T-helper 17 cell (primary cell): ENCODE data around the gene MS4A12. TPM values are rescaled to one million over a fixed set of nuclear protein-coding genes. Genes with fewer than 3 reads are reported as not detected.
"Not testable (repeated sequence)": the region's sequence is repeated elsewhere in the genome, so short reads cannot be mapped to it uniquely, and the experiment has no call there.

Experiments used
- ATAC-seq: fragments of 150-1000 bp; cut with Tn5 transposase; 2 replicates; pipeline ENCODE4 v1.10.0; 2021; ENCODE audit warnings: mild to moderate bottlenecking, moderate library complexity
- DNase-seq, 3 donors: peaks; one replicate each; pipeline versions ENCODE4 v3.0.0 to v3.0.0-alpha.2; 2020 to 2021
- H3K9me3 ChIP-seq: one replicate; pipeline ENCODE4 v1.7.0; 2013; ENCODE audit warnings: low read length, mild to moderate bottlenecking; ENCODE audit not compliant: control insufficient read depth, poor library complexity, severe bottlenecking
- H3K27ac Mint-ChIP-seq: one replicate; pipeline ENCODE4 v1.8.0; 2022; ENCODE audit warnings: mild to moderate bottlenecking, moderate library complexity, mixed read lengths
- H3K27me3 Mint-ChIP-seq: one replicate; pipeline ENCODE4 v1.8.0; 2022; ENCODE audit warnings: mixed read lengths
- H3K36me3 Mint-ChIP-seq: one replicate; pipeline ENCODE4 v1.8.0; 2022; ENCODE audit warnings: low read depth, mixed read lengths
- H3K4me1 Mint-ChIP-seq: one replicate; pipeline ENCODE4 v1.8.0; 2022; ENCODE audit warnings: mild to moderate bottlenecking, mixed read lengths
- H3K4me3 Mint-ChIP-seq: one replicate; pipeline ENCODE4 v1.8.0; 2022; ENCODE audit warnings: mild to moderate bottlenecking, moderate library complexity, mixed read lengths
- total RNA-seq, 4 donors: library from RNA in 2 of 4; stranded (reverse) in 2 of 4; gene quantifications; one replicate each; pipeline ENCODE4 v1.2.3 and lab custom pipeline; 2022 to 2026

The MS4A12 gene, protein sequence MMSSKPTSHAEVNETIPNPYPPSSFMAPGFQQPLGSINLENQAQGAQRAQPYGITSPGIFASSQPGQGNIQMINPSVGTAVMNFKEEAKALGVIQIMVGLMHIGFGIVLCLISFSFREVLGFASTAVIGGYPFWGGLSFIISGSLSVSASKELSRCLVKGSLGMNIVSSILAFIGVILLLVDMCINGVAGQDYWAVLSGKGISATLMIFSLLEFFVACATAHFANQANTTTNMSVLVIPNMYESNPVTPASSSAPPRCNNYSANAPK
- not detected for total RNA-seq
- total RNA-seq (lab: John Stamatoyannopoulos, UW), result 0 reads per million in 2 donors

GRCh38 chr11:60492488-60493009, at the start of gene MS4A12:
Gene MS4A12 (plus strand): TSS chr11:60492778. CDS start chr11:60497319, 4,541 bp downstream.
- Mint-ChIP-seq H3K27ac (no peak within 1 kb of the TSS), H3K27me3 (peaks cover 24% of the 10 kb centered on the region), H3K4me3 (no peak within 1 kb of the TSS), H3K36me3 (peaks cover 2% of the 10 kb centered on the region), H3K4me1 (no peaks in the 10 kb centered on the region)
- DNase-seq, result no peak
- no peaks in the 10 kb centered on the region for H3K9me3 ChIP-seq
- ATAC-seq, result no peak

DNA sequence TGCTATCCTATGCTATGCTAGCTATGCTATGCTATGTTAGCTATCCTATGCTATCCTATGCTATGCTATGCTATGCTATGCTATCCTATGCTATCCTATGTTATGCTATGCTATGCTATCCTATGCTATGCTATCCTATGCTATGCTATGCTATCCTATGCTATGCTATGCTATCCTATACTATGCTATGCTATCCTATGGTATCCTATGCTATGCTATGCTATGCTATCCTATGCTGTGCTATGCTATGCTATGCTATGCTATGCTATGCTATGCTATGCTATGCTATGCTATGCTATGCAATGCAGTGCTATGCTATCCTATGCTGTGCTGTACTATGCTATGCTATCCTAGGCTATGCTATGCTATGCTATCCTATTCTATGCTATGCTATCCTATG, 45.5 kb upstream of the MS4A12 start:
- H3K4me3 Mint-ChIP-seq, result peak overlapping the region; percentile 86
- DNase-seq, result no peak
- H3K27me3 Mint-ChIP-seq, result no peaks in the 10 kb centered on the region
- H3K9me3 ChIP-seq, result no peaks in the 10 kb centered on the region
- H3K4me1 Mint-ChIP-seq, result peaks cover 19% of the 10 kb centered on the region
- ATAC-seq, result no peak
- peak overlapping the region; percentile 89 for H3K27ac Mint-ChIP-seq
- H3K36me3 Mint-ChIP-seq, result no peaks in the 10 kb centered on the region

DNA sequence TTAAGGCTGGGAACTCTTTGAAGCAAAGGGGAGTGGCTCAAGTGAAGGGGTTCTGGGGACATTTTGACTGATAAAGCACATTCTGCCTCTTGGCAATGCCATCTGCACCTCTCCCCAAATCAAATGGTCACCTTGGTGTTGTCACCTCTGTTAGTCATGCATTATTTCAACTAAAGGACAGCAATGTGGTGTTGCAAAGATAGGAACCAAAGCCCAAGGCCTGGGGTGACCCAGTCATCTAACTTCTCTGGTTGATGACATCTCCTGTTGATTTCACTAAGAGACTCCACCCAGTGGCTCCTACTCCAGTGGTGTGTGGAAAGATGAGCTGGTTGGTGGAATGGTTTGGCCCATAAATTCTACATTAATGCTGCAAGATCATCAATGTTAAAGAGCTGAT, 44.7 kb upstream of the MS4A12 start:
- ATAC-seq, result no peak
- H3K27me3 Mint-ChIP-seq, result no peaks in the 10 kb centered on the region
- no peak for DNase-seq
- H3K4me1 Mint-ChIP-seq, result peaks cover 19% of the 10 kb centered on the region
- no peak overlapping the region for H3K4me3 Mint-ChIP-seq
- H3K36me3 Mint-ChIP-seq, result no peaks in the 10 kb centered on the region
- no peak overlapping the region for H3K27ac Mint-ChIP-seq
- H3K9me3 ChIP-seq, result no peaks in the 10 kb centered on the region

DNA sequence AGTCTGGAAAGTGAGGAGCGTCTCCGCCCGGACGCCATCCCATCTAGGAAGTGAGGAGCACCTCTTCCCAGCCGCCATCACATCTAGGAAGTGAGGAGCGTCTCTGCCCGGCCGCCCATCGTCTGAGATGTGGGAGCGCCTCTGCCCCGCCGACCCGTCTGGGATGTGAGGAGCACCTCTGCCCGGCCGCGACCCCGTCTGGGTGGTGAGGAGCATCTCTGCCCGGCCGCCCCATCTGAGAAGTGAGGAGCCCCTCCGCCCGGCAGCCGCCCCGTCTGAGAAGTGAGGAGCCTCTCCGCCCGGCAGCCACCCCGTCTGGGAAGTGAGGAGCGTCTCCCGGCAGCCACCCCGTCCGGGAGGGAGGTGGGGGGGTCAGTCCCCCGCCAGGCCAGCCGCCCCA, 41.4 kb upstream of the MS4A12 start:
- not testable (repeated sequence) for DNase-seq
- H3K4me1 Mint-ChIP-seq, result peaks cover 16% of the 10 kb centered on the region

DNA sequence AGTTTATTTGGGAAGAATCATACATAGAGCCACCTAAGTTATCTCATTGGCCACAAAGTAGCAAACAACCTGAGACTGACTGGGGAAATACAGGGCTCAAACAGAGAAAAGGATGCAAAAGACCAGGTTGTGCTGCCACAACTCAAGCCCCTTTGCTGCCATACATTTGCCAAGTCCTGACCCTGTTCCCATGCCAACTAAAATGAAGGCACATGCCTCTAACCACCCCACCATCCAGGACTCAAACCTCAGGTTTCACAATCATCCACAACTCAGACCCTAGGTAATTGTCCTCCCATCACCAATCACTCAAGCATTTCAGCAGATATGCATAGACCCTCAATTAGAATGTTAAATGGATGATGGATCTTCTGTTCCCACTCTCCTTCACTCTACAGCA, 38.4 kb upstream of the MS4A12 start:
- H3K4me1 Mint-ChIP-seq, result peaks cover 6% of the 10 kb centered on the region
- DNase-seq (no peak), ATAC-seq (no peak)
- H3K36me3 Mint-ChIP-seq, result peaks cover 5% of the 10 kb centered on the region
- no peak overlapping the region for H3K4me3 Mint-ChIP-seq
- no peaks in the 10 kb centered on the region for H3K9me3 ChIP-seq
- H3K27me3 Mint-ChIP-seq, result peaks cover 23% of the 10 kb centered on the region
- H3K27ac Mint-ChIP-seq, result no peak overlapping the region

More for the DNA sequence above, 41.4 kb upstream of the MS4A12 start:
- H3K36me3 Mint-ChIP-seq, H3K27me3 Mint-ChIP-seq, H3K9me3 ChIP-seq, H3K27ac Mint-ChIP-seq, ATAC-seq, H3K4me3 Mint-ChIP-seq: not testable (repeated sequence)

GRCh38 chr11:60455531-60456042, 37.0 kb upstream of the MS4A12 start, which contains the start of gene MS4A1:
Gene MS4A1 (plus strand): TSS chr11:60455847. CDS start chr11:60462375, 6,528 bp downstream.
- Mint-ChIP-seq H3K27me3 (peaks cover 23% of the 10 kb centered on the region), H3K36me3 (peaks cover 5% of the 10 kb centered on the region), H3K4me1 (peaks cover 6% of the 10 kb centered on the region), H3K4me3 (peak within 1 kb of the TSS; percentile 65), H3K27ac (no peak within 1 kb of the TSS)
- ATAC-seq, result peak; percentile 87
- DNase-seq, result no peak
- no peaks in the 10 kb centered on the region for H3K9me3 ChIP-seq

- H3K9me3 ChIP-seq, result no peaks in the 10 kb centered on the region
- no peak for ATAC-seq
- no peak for DNase-seq
- no peak overlapping the region for H3K27ac Mint-ChIP-seq
- H3K4me3 Mint-ChIP-seq, result peak overlapping the region; percentile 55
- peaks cover 6% of the 10 kb centered on the region for H3K4me1 Mint-ChIP-seq
- H3K36me3 Mint-ChIP-seq, result peaks cover 5% of the 10 kb centered on the region
- H3K27me3 Mint-ChIP-seq, result peaks cover 23% of the 10 kb centered on the region
Measured at GRCh38 chr11:60457576-60457975, 35.0 kb upstream of the MS4A12 start.

GRCh38 chr11:60459345-60459744, 33.2 kb upstream of the MS4A12 start:
- Mint-ChIP-seq H3K27me3 (peaks cover 23% of the 10 kb centered on the region), H3K4me3 (no peak overlapping the region), H3K4me1 (peaks cover 4% of the 10 kb centered on the region), H3K27ac (no peak overlapping the region), H3K36me3 (peaks cover 4% of the 10 kb centered on the region)
- ATAC-seq (no peak), DNase-seq (no peak)
- H3K9me3 ChIP-seq, result no peaks in the 10 kb centered on the region

- no peaks in the 10 kb centered on the region for H3K36me3 Mint-ChIP-seq
- DNase-seq, result no peak
- ATAC-seq, result no peak
- no peaks in the 10 kb centered on the region for H3K9me3 ChIP-seq
- peaks cover 27% of the 10 kb centered on the region for H3K27me3 Mint-ChIP-seq
- H3K4me3 Mint-ChIP-seq, result no peak overlapping the region
- H3K27ac Mint-ChIP-seq, result no peak overlapping the region
- no peaks in the 10 kb centered on the region for H3K4me1 Mint-ChIP-seq
Measured at GRCh38 chr11:60468829-60469228, 23.7 kb upstream of the MS4A12 start.

DNA sequence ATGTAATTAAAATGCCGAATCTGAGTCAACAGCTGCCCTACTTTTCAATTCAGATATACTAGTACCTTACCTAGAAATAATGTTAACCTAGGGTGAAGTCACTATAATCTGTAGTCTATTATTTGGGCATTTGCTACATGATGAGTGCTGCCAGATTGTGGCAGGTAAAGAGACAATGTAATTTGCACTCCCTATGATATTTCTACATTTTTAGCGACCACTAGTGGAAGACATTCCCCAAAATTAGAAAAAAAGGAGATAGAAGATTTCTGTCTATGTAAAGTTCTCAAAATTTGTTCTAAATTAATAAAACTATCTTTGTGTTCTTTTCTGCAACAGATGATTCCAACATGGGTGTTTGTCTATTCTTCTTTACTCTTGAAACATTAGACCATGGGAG, 22.9 kb upstream of the MS4A12 start:
- Mint-ChIP-seq H3K27ac (no peak overlapping the region), H3K4me3 (no peak overlapping the region), H3K4me1 (no peaks in the 10 kb centered on the region), H3K27me3 (peaks cover 27% of the 10 kb centered on the region), H3K36me3 (no peaks in the 10 kb centered on the region)
- no peak for DNase-seq
- H3K9me3 ChIP-seq, result no peaks in the 10 kb centered on the region
- ATAC-seq, result no peak

DNA sequence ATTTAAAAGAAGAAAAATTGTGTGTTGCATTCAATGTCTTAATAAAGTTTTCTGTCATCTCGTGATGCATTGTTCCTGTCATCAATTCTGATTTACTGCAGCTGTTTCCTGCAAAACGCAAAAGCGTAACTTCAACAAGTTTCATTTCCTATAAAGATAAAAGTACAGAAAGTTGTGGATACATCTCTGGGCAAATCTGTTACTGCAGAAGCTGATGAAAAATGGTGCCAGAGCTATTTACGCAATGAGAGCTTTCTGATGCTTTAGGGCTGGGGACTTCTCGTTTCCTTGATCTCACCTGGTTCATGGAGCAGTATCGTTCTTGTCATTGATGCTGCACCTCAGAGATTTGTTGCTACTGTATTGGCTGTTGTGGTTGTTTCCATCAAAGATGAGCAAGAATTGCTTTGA, 15.5 kb upstream of the MS4A12 start:
- ATAC-seq (peak; percentile 59), DNase-seq (no peak)
- no peak overlapping the region for H3K27ac Mint-ChIP-seq
- H3K4me3 Mint-ChIP-seq, result no peak overlapping the region
- H3K36me3 Mint-ChIP-seq, result no peaks in the 10 kb centered on the region
- no peaks in the 10 kb centered on the region for H3K9me3 ChIP-seq
- peaks cover 2% of the 10 kb centered on the region for H3K4me1 Mint-ChIP-seq
- H3K27me3 Mint-ChIP-seq, result no peaks in the 10 kb centered on the region

- no peak overlapping the region for H3K27ac Mint-ChIP-seq
- no peak overlapping the region for H3K4me3 Mint-ChIP-seq
- no peaks in the 10 kb centered on the region for H3K9me3 ChIP-seq
- DNase-seq, result no peak
- no peaks in the 10 kb centered on the region for H3K36me3 Mint-ChIP-seq
- peaks cover 4% of the 10 kb centered on the region for H3K4me1 Mint-ChIP-seq
- peak; percentile 36 for ATAC-seq
- H3K27me3 Mint-ChIP-seq, result peaks cover 10% of the 10 kb centered on the region
Measured at GRCh38 chr11:60482361-60482760, 10.2 kb upstream of the MS4A12 start.

DNA sequence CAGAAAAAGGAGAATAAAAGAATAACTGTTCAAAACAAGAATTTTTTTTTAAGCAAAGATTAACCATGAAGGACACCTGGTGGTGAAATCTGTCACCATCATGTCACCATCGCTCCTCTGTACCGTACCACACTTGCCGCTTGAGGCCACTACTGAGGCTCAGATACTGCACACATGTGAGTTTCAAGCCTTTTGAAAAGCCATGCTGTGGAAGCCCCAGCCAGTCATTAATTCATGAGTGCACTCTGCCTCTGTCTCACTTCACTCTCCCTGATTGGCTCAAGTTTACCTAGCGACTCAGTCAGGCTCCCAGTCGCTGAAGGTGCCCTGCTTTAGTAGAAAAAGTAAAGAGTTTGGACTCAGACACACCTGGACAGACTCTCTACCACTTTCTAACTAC, 6.6 kb upstream of the MS4A12 start:
- peak; percentile 76 for ATAC-seq
- DNase-seq, result no peak
- no peak overlapping the region for H3K4me3 Mint-ChIP-seq
- H3K27ac Mint-ChIP-seq, result peak overlapping the region; percentile 53
- peaks cover 10% of the 10 kb centered on the region for H3K27me3 Mint-ChIP-seq
- H3K4me1 Mint-ChIP-seq, result peaks cover 4% of the 10 kb centered on the region
- H3K9me3 ChIP-seq, result no peaks in the 10 kb centered on the region
- peaks cover 2% of the 10 kb centered on the region for H3K36me3 Mint-ChIP-seq

GRCh38 chr11:60493454-60493853, 876 bp downstream of the MS4A12 start:
- H3K36me3 Mint-ChIP-seq, result peaks cover under 1% of the 10 kb centered on the region
- H3K27ac Mint-ChIP-seq, result no peak overlapping the region
- H3K4me1 Mint-ChIP-seq, result no peaks in the 10 kb centered on the region
- H3K9me3 ChIP-seq, result no peaks in the 10 kb centered on the region
- ATAC-seq (no peak), DNase-seq (no peak)
- no peak overlapping the region for H3K4me3 Mint-ChIP-seq
- H3K27me3 Mint-ChIP-seq, result peaks cover 30% of the 10 kb centered on the region
